Measurements from ENCODE around the gene S100P. TPM values are rescaled to one million over a fixed set of nuclear protein-coding genes. Genes with fewer than 3 reads are reported as not detected.

The S100P gene
- total RNA-seq, 2 donors from 2014 or later = 0.35 TPM; not detected in 1

- no peaks in the 10 kb centered on the region for H3K4me1 ChIP-seq
- H3K27ac ChIP-seq = no peak overlapping the region
- no peak for TF ChIP-seq CTCF (IDR thresholded peaks at IDR 0.05)
- no peak overlapping the region for H3K4me3 ChIP-seq
- DNase-seq (ENCODE audit: low spot score) = no peak
- no peaks in the 10 kb centered on the region for H3K36me3 ChIP-seq
- H3K27me3 ChIP-seq = no peaks in the 10 kb centered on the region
- no peaks in the 10 kb centered on the region for H3K9me3 ChIP-seq
Measured at GRCh38 chr4:6740347-6740746, 46.7 kb downstream of the S100P start.

- DNase-seq (ENCODE audit: low spot score) = no peak
- Histone ChIP-seq H3K27ac (no peak overlapping the region), H3K36me3 (no peaks in the 10 kb centered on the region), H3K27me3 (no peaks in the 10 kb centered on the region), H3K4me1 (peaks cover 0 to 14% of the 10 kb centered on the region in 2 donors), H3K9me3 (no peaks in the 10 kb centered on the region), H3K4me3 (no peak overlapping the region)
- TF ChIP-seq CTCF (IDR thresholded peaks at IDR 0.05) = no peak
Measured at GRCh38 chr4:6742507-6742906, 48.8 kb downstream of the S100P start.

GRCh38 chr4:6742989-6743388 is 49.3 kb downstream of the S100P start:
- no peak for DNase-seq (ENCODE audit: low spot score)
- no peak overlapping the region for H3K27ac ChIP-seq
- H3K9me3 ChIP-seq = no peaks in the 10 kb centered on the region
- H3K4me3 ChIP-seq = no peak overlapping the region
- no peaks in the 10 kb centered on the region for H3K36me3 ChIP-seq
- H3K27me3 ChIP-seq = no peaks in the 10 kb centered on the region
- H3K4me1 ChIP-seq = peaks cover 0 to 19% of the 10 kb centered on the region in 2 donors
- no peak for TF ChIP-seq CTCF (IDR thresholded peaks at IDR 0.05)

Other genes with a start within 250 kb of the S100P start
- 1 to 10 TPM; 4.6 to 5.7 TPM for gene PPP2R2C, start 221.3 kb upstream of the S100P start, total RNA-seq
- 10 to 100 TPM; 23.7 to 25.5 TPM for gene MAN2B2, start 118.7 kb upstream of the S100P start, total RNA-seq
- gene MRFAP1, start 53.2 kb upstream of the S100P start, total RNA-seq = 100 to 1,000 TPM; 170 to 176 TPM
- gene MRFAP1L1, start 16.0 kb downstream of the S100P start, total RNA-seq = 10 to 100 TPM; 58.2 to 65.3 TPM
- gene BLOC1S4, start 22.3 kb downstream of the S100P start, total RNA-seq = 10 to 100 TPM in 1 of 2 donors, 1 to 10 TPM in 1; 8.4 to 17.4 TPM
- 10 to 100 TPM; 47.5 to 69.4 TPM for gene KIAA0232, start 88.8 kb downstream of the S100P start, total RNA-seq
- 10 to 100 TPM; 33.7 to 34.0 TPM for gene TBC1D14, start 215.9 kb downstream of the S100P start, total RNA-seq